ENCODE results near the gene SIX2.

The SIX2 gene

GRCh38 chr2:44989176-44989575 lies 20.1 kb downstream of the SIX2 start:
- Histone ChIP-seq H3K27ac (ENCODE audit: low read depth in 2 of 2, low read length in 2 of 2) (no peak overlapping the region), H3K4me3 (ENCODE audit: low read length in 2 of 2) (no peak overlapping the region), H3K9ac (ENCODE audit: low read depth in 1 of 2, low read length in 2 of 2) (no peak overlapping the region), H3K9me3 (ENCODE audit: control insufficient read depth in 2 of 2, low read length in 2 of 2) (peaks cover 0 to 2% of the 10 kb centered on the region in 2 donors), H3K36me3 (ENCODE audit: control insufficient read depth in 2 of 2, insufficient read depth in 2 of 2, low read length in 2 of 2) (no peaks in the 10 kb centered on the region), H3K4me1 (ENCODE audit: control insufficient read depth in 2 of 2, insufficient read depth in 2 of 2, low read length in 2 of 2) (no peaks in the 10 kb centered on the region), H3K27me3 (ENCODE audit: control insufficient read depth in 2 of 2, insufficient read depth in 2 of 2, low read length in 2 of 2) (peaks cover 9 to 10% of the 10 kb centered on the region in 2 donors)

GRCh38 chr2:44983836-44984604 lies 25.2 kb downstream of the SIX2 start:
- Histone ChIP-seq H3K27me3 (ENCODE audit: control insufficient read depth in 2 of 2, insufficient read depth in 2 of 2, low read length in 2 of 2) (peaks cover 0 to 4% of the 10 kb centered on the region in 2 donors), H3K4me1 (ENCODE audit: control insufficient read depth in 2 of 2, insufficient read depth in 2 of 2, low read length in 2 of 2) (no peaks in the 10 kb centered on the region), H3K4me3 (ENCODE audit: low read length in 2 of 2) (no peak overlapping the region), H3K9ac (ENCODE audit: low read depth in 1 of 2, low read length in 2 of 2) (no peak overlapping the region), H3K27ac (ENCODE audit: low read depth in 2 of 2, low read length in 2 of 2) (no peak overlapping the region), H3K9me3 (ENCODE audit: control insufficient read depth in 2 of 2, low read length in 2 of 2) (no peaks in the 10 kb centered on the region), H3K36me3 (ENCODE audit: control insufficient read depth in 2 of 2, insufficient read depth in 2 of 2, low read length in 2 of 2) (no peaks in the 10 kb centered on the region)

GRCh38 chr2:44981714-44982108 lies 27.5 kb downstream of the SIX2 start:
- no peaks in the 10 kb centered on the region for H3K4me1 ChIP-seq (ENCODE audit: control insufficient read depth in 2 of 2, insufficient read depth in 2 of 2, low read length in 2 of 2)
- peaks cover 2 to 7% of the 10 kb centered on the region in 2 donors for H3K27me3 ChIP-seq (ENCODE audit: control insufficient read depth in 2 of 2, insufficient read depth in 2 of 2, low read length in 2 of 2)
- H3K9me3 ChIP-seq (ENCODE audit: control insufficient read depth in 2 of 2, low read length in 2 of 2), result no peaks in the 10 kb centered on the region
- H3K9ac ChIP-seq (ENCODE audit: low read depth in 1 of 2, low read length in 2 of 2), result no peak overlapping the region
- no peaks in the 10 kb centered on the region for H3K36me3 ChIP-seq (ENCODE audit: control insufficient read depth in 2 of 2, insufficient read depth in 2 of 2, low read length in 2 of 2)
- H3K4me3 ChIP-seq (ENCODE audit: low read length in 2 of 2), result no peak overlapping the region
- no peak overlapping the region for H3K27ac ChIP-seq (ENCODE audit: low read depth in 2 of 2, low read length in 2 of 2)

- peaks cover 2 to 7% of the 10 kb centered on the region in 2 donors for H3K27me3 ChIP-seq (ENCODE audit: control insufficient read depth in 2 of 2, insufficient read depth in 2 of 2, low read length in 2 of 2)
- no peaks in the 10 kb centered on the region for H3K9me3 ChIP-seq (ENCODE audit: control insufficient read depth in 2 of 2, low read length in 2 of 2)
- no peaks in the 10 kb centered on the region for H3K4me1 ChIP-seq (ENCODE audit: control insufficient read depth in 2 of 2, insufficient read depth in 2 of 2, low read length in 2 of 2)
- H3K27ac ChIP-seq (ENCODE audit: low read depth in 2 of 2, low read length in 2 of 2), result no peak overlapping the region
- no peak overlapping the region for H3K9ac ChIP-seq (ENCODE audit: low read depth in 1 of 2, low read length in 2 of 2)
- H3K36me3 ChIP-seq (ENCODE audit: control insufficient read depth in 2 of 2, insufficient read depth in 2 of 2, low read length in 2 of 2), result no peaks in the 10 kb centered on the region
- H3K4me3 ChIP-seq (ENCODE audit: low read length in 2 of 2), result no peak overlapping the region
These were observed 28.2 kb downstream of the SIX2 start for GRCh38 chr2:44980751-44981713.

- Histone ChIP-seq H3K9ac (ENCODE audit: low read depth in 1 of 2, low read length in 2 of 2) (no peak overlapping the region), H3K4me3 (ENCODE audit: low read length in 2 of 2) (no peak overlapping the region), H3K4me1 (ENCODE audit: control insufficient read depth in 2 of 2, insufficient read depth in 2 of 2, low read length in 2 of 2) (no peaks in the 10 kb centered on the region), H3K9me3 (ENCODE audit: control insufficient read depth in 2 of 2, low read length in 2 of 2) (no peaks in the 10 kb centered on the region), H3K27ac (ENCODE audit: low read depth in 2 of 2, low read length in 2 of 2) (no peak overlapping the region), H3K36me3 (ENCODE audit: control insufficient read depth in 2 of 2, insufficient read depth in 2 of 2, low read length in 2 of 2) (no peaks in the 10 kb centered on the region), H3K27me3 (ENCODE audit: control insufficient read depth in 2 of 2, insufficient read depth in 2 of 2, low read length in 2 of 2) (peaks cover 2 to 7% of the 10 kb centered on the region in 2 donors)
These were observed 29.7 kb downstream of the SIX2 start for GRCh38 chr2:44979581-44979980.

GRCh38 chr2:44975571-44976450 lies 33.4 kb downstream of the SIX2 start:
- no peak overlapping the region for H3K27ac ChIP-seq (ENCODE audit: low read depth in 2 of 2, low read length in 2 of 2)
- no peak overlapping the region for H3K9ac ChIP-seq (ENCODE audit: low read depth in 1 of 2, low read length in 2 of 2)
- peaks cover 0 to 7% of the 10 kb centered on the region in 2 donors for H3K27me3 ChIP-seq (ENCODE audit: control insufficient read depth in 2 of 2, insufficient read depth in 2 of 2, low read length in 2 of 2)
- no peak overlapping the region for H3K4me3 ChIP-seq (ENCODE audit: low read length in 2 of 2)
- no peaks in the 10 kb centered on the region for H3K9me3 ChIP-seq (ENCODE audit: control insufficient read depth in 2 of 2, low read length in 2 of 2)
- no peaks in the 10 kb centered on the region for H3K4me1 ChIP-seq (ENCODE audit: control insufficient read depth in 2 of 2, insufficient read depth in 2 of 2, low read length in 2 of 2)
- no peaks in the 10 kb centered on the region for H3K36me3 ChIP-seq (ENCODE audit: control insufficient read depth in 2 of 2, insufficient read depth in 2 of 2, low read length in 2 of 2)

- H3K9me3 ChIP-seq (ENCODE audit: control insufficient read depth in 2 of 2, low read length in 2 of 2), result no peaks in the 10 kb centered on the region
- H3K4me1 ChIP-seq (ENCODE audit: control insufficient read depth in 2 of 2, insufficient read depth in 2 of 2, low read length in 2 of 2), result no peaks in the 10 kb centered on the region
- peaks cover 0 to 7% of the 10 kb centered on the region in 2 donors for H3K27me3 ChIP-seq (ENCODE audit: control insufficient read depth in 2 of 2, insufficient read depth in 2 of 2, low read length in 2 of 2)
- no peak overlapping the region for H3K27ac ChIP-seq (ENCODE audit: low read depth in 2 of 2, low read length in 2 of 2)
- no peak overlapping the region for H3K4me3 ChIP-seq (ENCODE audit: low read length in 2 of 2)
- no peaks in the 10 kb centered on the region for H3K36me3 ChIP-seq (ENCODE audit: control insufficient read depth in 2 of 2, insufficient read depth in 2 of 2, low read length in 2 of 2)
- no peak overlapping the region for H3K9ac ChIP-seq (ENCODE audit: low read depth in 1 of 2, low read length in 2 of 2)
These were observed 35.1 kb downstream of the SIX2 start for GRCh38 chr2:44974064-44974715.

GRCh38 chr2:44972771-44973535 lies 36.3 kb downstream of the SIX2 start:
- Histone ChIP-seq H3K9me3 (ENCODE audit: control insufficient read depth in 2 of 2, low read length in 2 of 2) (no peaks in the 10 kb centered on the region), H3K27ac (ENCODE audit: low read depth in 2 of 2, low read length in 2 of 2) (no peak overlapping the region), H3K4me3 (ENCODE audit: low read length in 2 of 2) (peak overlapping the region in 1 of 2 donors; percentile 10), H3K27me3 (ENCODE audit: control insufficient read depth in 2 of 2, insufficient read depth in 2 of 2, low read length in 2 of 2) (no peaks in the 10 kb centered on the region), H3K9ac (ENCODE audit: low read depth in 1 of 2, low read length in 2 of 2) (no peak overlapping the region), H3K4me1 (ENCODE audit: control insufficient read depth in 2 of 2, insufficient read depth in 2 of 2, low read length in 2 of 2) (no peaks in the 10 kb centered on the region), H3K36me3 (ENCODE audit: control insufficient read depth in 2 of 2, insufficient read depth in 2 of 2, low read length in 2 of 2) (no peaks in the 10 kb centered on the region)

Data from mucosa of rectum (tissue), 2 donors.